CD8-positive, alpha-beta memory T cell (primary cell): ENCODE data around the gene EID2B. TPM values are rescaled to one million over a fixed set of nuclear protein-coding genes. Genes with fewer than 3 reads are reported as not detected.

Experiments
- CTCF ChIA-PET: fragments of 350-600 bp; sonication (Branson Sonifier 250); formaldehyde crosslinking; loops from one replicate; lab custom pipeline; 2021; ENCODE audit warnings: antibody characterized with exemption; lab: Charles Lee
- POLR2A ChIA-PET: fragments of 350-600 bp; sonication (Branson Sonifier 250); formaldehyde crosslinking; loops from one replicate; lab custom pipeline; 2021; ENCODE audit warnings: antibody characterized with exemption; lab: Charles Lee
- DNase-seq, 5 donors: peaks; one replicate each; pipeline versions ENCODE4 v3.0.0 to v3.0.0-alpha.2; 2020 to 2022; ENCODE audit warnings: mixed read lengths in 1 of 5
- H3K27ac ChIP-seq: one replicate; pipeline ENCODE4 v1.7.0; 2013; ENCODE audit warnings: low read depth, mild to moderate bottlenecking, low read length, moderate library complexity
- H3K27me3 ChIP-seq: 2 replicates; pipeline ENCODE4 v1.7.0; 2013; ENCODE audit warnings: low read length, mild to moderate bottlenecking; ENCODE audit not compliant: insufficient read depth, poor library complexity, severe bottlenecking
- H3K36me3 ChIP-seq: 2 replicates; pipeline ENCODE4 v1.7.0; 2013; ENCODE audit warnings: mild to moderate bottlenecking, low read length, moderate library complexity; ENCODE audit not compliant: insufficient read depth
- H3K4me1 ChIP-seq: 2 replicates; pipeline ENCODE4 v1.7.0; 2013; ENCODE audit warnings: mild to moderate bottlenecking, low read length, moderate library complexity; ENCODE audit not compliant: insufficient read depth
- H3K4me3 ChIP-seq: 2 replicates; pipeline ENCODE4 v1.7.0; 2013; ENCODE audit warnings: mild to moderate bottlenecking, low read length
- H3K9me3 ChIP-seq: 2 replicates; pipeline ENCODE4 v1.7.0; 2013; ENCODE audit warnings: mild to moderate bottlenecking, low read length
- H3K27ac Mint-ChIP-seq, 8 donors: one replicate each; pipeline ENCODE4 v1.8.0; 2020 to 2021; ENCODE audit warnings: mixed read lengths in 8 of 8, mild to moderate bottlenecking in 6 of 8, inconsistent platforms in 3 of 8, moderate library complexity in 3 of 8
- H3K27me3 Mint-ChIP-seq, 2 donors: one replicate each; pipeline ENCODE4 v1.8.0; 2020 to 2021; ENCODE audit warnings: mixed read lengths in 2 of 2, mild to moderate bottlenecking in 1 of 2, moderate library complexity in 1 of 2
- H3K36me3 Mint-ChIP-seq, 3 donors: one replicate each; pipeline ENCODE4 v1.8.0; 2020 to 2021; ENCODE audit warnings: mixed read lengths in 3 of 3, inconsistent platforms in 1 of 3, mild to moderate bottlenecking in 1 of 3
- H3K4me1 Mint-ChIP-seq, 3 donors: one replicate each; pipeline ENCODE4 v1.8.0; 2020 to 2021; ENCODE audit warnings: mixed read lengths in 3 of 3, inconsistent platforms in 1 of 3, mild to moderate bottlenecking in 1 of 3
- H3K4me3 Mint-ChIP-seq, 7 donors: one replicate each; pipeline ENCODE4 v1.8.0; 2020 to 2021; ENCODE audit warnings: mixed read lengths in 7 of 7, mild to moderate bottlenecking in 6 of 7, moderate library complexity in 4 of 7, inconsistent platforms in 2 of 7
- H3K9me3 Mint-ChIP-seq, 5 donors: one replicate each; pipeline ENCODE4 v1.8.0; 2020 to 2022; ENCODE audit warnings: mixed read lengths in 5 of 5, mild to moderate bottlenecking in 3 of 5, moderate library complexity in 2 of 5, inconsistent platforms in 1 of 5
- polyA plus RNA-seq: library from polyadenylated mRNA; unstranded; fragments of 300-500 nt; fragmentation: Illumina TruSeq; gene quantifications from one replicate; pipeline ENCODE4 v1.2.3, GENCODE V29; 2021
- total RNA-seq, 2 experiments: library from RNA; stranded (reverse); gene quantifications; one replicate each; pipeline ENCODE4 v1.2.3, GENCODE V29; 2021

EID2B gene, protein sequence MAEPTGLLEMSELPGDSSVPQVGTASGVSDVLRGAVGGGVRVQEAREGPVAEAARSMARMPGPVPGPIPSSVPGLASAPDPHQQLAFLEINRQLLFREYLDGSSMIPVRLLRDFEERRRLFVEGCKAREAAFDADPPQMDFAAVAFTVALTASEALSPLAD
- 1 to 10 TPM; 3.4 to 3.7 TPM for total RNA-seq
- polyA plus RNA-seq, result 8.5 TPM

DNA sequence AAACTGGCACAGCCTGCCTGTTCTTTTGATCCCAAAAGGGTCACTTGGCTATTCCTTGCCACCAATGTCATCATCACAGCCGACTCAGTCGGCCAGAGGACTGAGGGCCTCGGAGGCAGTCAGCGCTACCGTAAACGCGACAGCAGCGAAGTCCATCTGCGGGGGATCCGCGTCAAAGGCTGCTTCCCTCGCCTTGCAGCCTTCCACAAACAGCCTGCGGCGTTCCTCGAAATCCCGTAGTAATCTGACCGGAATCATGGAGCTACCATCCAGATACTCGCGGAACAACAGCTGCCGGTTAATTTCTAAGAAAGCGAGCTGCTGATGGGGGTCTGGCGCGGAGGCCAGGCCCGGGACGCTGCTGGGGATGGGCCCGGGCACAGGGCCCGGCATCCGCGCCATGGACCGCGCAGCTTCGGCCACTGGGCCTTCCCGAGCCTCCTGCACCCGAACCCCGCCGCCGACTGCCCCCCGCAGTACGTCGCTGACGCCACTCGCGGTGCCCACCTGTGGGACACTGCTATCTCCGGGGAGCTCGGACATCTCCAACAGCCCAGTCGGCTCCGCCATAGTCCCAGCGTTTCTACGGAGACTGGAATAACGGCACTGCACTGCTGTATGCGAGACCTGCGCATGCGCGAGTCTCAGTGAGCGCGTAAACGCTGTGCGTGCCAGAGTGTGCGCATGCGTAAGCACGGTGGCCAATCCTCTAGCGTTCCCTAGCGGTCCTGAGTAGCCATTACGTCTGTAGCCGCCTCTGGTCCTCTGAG is at the start of gene EID2B:
EID2B (minus strand) TSS at position 620 of the 770 bp plus-strand sequence; CDS start at position 570, 50 bp downstream.
- H3K4me3 ChIP-seq, result peak within 1 kb of the TSS; percentile 95
- Mint-ChIP-seq H3K4me1 (peaks cover 25 to 44% (median 39%) of the 10 kb centered on the region in 3 donors), H3K4me3 (peak within 1 kb of the TSS; percentile 89 to 100 (median 93)), H3K9me3 (no peaks in the 10 kb centered on the region), H3K36me3 (peaks cover 0 to 11% (median 0%) of the 10 kb centered on the region in 3 donors), H3K27me3 (peaks cover 0 to 2% of the 10 kb centered on the region in 2 donors), H3K27ac (peak within 1 kb of the TSS; percentile 79 to 96 (median 92))
- ChIA-PET CTCF (interaction anchor here (0.7 to 3.2 kb wide), 18 partner anchors 9 to 423 kb away, joined by 3 to 22 read pairs (median 6); partner anchors contain the start of genes DLL3, MED29, PAF1 and PLEKHG2), POLR2A (interaction anchor here (0.6 to 1.6 kb wide), 6 partner anchors 52 to 142 kb away, joined by 3 to 9 read pairs (median 3); partner anchors contain the start of genes MED29, PAF1, RPS16 and SUPT5H)
- no peaks in the 10 kb centered on the region for H3K36me3 ChIP-seq
- no peaks in the 10 kb centered on the region for H3K27me3 ChIP-seq
- peaks cover 14% of the 10 kb centered on the region for H3K4me1 ChIP-seq
- peak; percentile 91 to 97 (median 93) for DNase-seq
- H3K9me3 ChIP-seq, result no peaks in the 10 kb centered on the region
- peak within 1 kb of the TSS; percentile 73 for H3K27ac ChIP-seq

DNA sequence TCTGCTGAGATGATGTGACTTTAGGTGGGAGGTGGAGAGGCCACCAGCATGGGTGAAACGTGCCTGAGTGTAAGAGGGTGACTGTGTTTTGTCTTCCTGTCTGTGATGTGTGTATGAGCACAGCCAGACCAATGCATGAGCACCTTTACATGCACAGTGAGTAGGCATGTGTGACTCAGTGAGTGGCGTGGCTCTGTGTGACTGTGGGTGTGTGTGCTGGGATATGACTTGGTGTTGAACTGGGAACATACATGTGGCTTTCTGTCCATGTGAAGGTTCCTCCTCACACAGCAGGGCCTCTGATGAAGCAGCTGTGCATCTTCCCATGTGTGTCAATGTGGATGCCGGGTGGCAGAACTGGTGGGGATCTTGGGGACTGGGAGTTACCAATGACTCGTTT is 49.8 kb upstream of the EID2B start:
- Histone ChIP-seq H3K9me3 (no peaks in the 10 kb centered on the region), H3K4me1 (no peaks in the 10 kb centered on the region), H3K36me3 (no peaks in the 10 kb centered on the region), H3K4me3 (no peak overlapping the region), H3K27me3 (peaks cover 4% of the 10 kb centered on the region), H3K27ac (no peak overlapping the region)
- CTCF ChIA-PET, result no interaction called here
- DNase-seq, result no peak
- Mint-ChIP-seq H3K36me3 (no peaks in the 10 kb centered on the region), H3K4me3 (no peak overlapping the region), H3K9me3 (peaks cover 7 to 13% (median 11%) of the 10 kb centered on the region in 5 donors), H3K27ac (no peak overlapping the region), H3K4me1 (no peaks in the 10 kb centered on the region), H3K27me3 (peaks cover 28 to 41% of the 10 kb centered on the region in 2 donors)
- POLR2A ChIA-PET, result no interaction called here

DNA sequence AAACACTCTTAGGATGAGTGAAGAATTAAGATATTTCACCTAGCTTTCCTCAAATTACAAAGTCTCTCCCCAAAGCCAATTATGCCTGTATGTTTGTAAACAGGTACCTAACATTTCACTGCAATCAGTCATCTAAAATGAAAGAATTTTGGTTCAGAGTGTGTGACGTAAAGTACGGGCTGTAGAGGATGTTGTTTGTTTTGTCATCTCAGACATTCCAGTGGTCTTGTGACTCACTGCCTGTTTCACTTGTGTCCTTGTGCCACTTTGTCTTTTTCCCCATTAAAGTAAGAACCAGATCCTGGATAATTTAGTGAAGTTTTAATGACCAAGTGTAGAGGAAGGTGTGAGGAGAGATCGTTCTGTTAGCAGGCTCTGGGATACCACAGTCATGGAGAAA is 36.0 kb upstream of the EID2B start:
- peaks cover 10 to 23% of the 10 kb centered on the region in 2 donors for H3K27me3 Mint-ChIP-seq
- CTCF ChIA-PET, result no interaction called here
- Histone ChIP-seq H3K4me1 (no peaks in the 10 kb centered on the region), H3K4me3 (no peak overlapping the region), H3K36me3 (no peaks in the 10 kb centered on the region), H3K9me3 (no peaks in the 10 kb centered on the region), H3K27me3 (peaks cover 3% of the 10 kb centered on the region), H3K27ac (no peak overlapping the region)
- H3K9me3 Mint-ChIP-seq, result peaks cover 2 to 10% (median 8%) of the 10 kb centered on the region in 5 donors
- POLR2A ChIA-PET, result no interaction called here
- no peak overlapping the region for H3K27ac Mint-ChIP-seq
- no peak overlapping the region for H3K4me3 Mint-ChIP-seq
- H3K36me3 Mint-ChIP-seq, result peaks cover 0 to 7% (median 0%) of the 10 kb centered on the region in 3 donors
- DNase-seq, result no peak
- H3K4me1 Mint-ChIP-seq, result no peaks in the 10 kb centered on the region

DNA sequence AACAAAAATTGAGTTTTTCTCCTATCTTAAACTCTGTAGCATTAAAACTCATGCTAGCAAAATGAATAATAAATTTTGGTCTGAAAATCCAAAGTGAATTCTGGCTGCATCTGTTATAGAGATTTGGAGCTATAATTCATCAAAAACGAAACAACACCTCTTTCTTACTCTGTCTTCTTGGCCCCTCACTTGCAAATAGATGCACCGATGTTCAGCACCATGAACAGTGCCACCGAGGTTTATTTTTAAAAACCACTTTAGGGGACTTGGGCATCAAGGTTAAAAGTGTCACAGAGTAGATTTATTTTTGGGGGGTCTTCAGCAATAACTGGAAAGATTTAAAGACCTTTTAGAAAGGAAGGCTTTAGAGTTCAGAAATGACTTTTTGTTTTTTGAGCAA is 33.4 kb upstream of the EID2B start:
- Histone ChIP-seq H3K4me3 (no peak overlapping the region), H3K9me3 (no peaks in the 10 kb centered on the region), H3K4me1 (no peaks in the 10 kb centered on the region), H3K36me3 (no peaks in the 10 kb centered on the region), H3K27me3 (peaks cover 2% of the 10 kb centered on the region), H3K27ac (no peak overlapping the region)
- Mint-ChIP-seq H3K36me3 (no peaks in the 10 kb centered on the region), H3K27ac (no peak overlapping the region), H3K4me1 (no peaks in the 10 kb centered on the region), H3K27me3 (peaks cover 4% of the 10 kb centered on the region in 2 donors), H3K9me3 (no peaks in the 10 kb centered on the region), H3K4me3 (no peak overlapping the region)
- no peak for DNase-seq
- CTCF ChIA-PET, result no interaction called here
- POLR2A ChIA-PET, result no interaction called here

DNA sequence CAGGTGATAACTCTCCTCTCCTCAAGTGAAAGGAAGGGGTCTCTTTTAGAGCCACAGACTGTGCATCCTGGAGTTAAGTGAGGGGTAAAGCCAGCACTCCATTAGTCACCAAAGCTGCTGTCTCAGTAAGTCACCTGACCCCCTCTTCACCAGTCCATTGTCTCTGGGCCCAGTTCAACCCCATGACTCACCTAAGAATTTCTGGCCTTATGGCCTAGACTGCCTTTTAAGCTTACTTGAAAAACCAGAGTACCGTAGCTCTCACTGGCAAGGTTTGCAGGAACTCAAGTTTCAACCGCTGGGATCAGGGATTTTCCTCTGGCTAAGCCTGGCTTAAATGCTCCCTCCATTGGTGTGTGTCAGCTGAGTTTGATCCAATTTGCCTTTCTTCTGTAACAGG is 30.8 kb upstream of the EID2B start:
- Mint-ChIP-seq H3K27me3 (peaks cover 0 to 3% of the 10 kb centered on the region in 2 donors), H3K4me3 (no peak overlapping the region), H3K27ac (peak overlapping the region in 1 of 8 donors; percentile 11), H3K4me1 (peaks cover 7 to 11% (median 10%) of the 10 kb centered on the region in 3 donors), H3K9me3 (no peaks in the 10 kb centered on the region), H3K36me3 (no peaks in the 10 kb centered on the region)
- POLR2A ChIA-PET, result interaction anchor here (0.6 kb wide), 1 partner anchor 25 kb away, joined by 6 read pairs; no protein-coding TSS in a partner anchor
- Histone ChIP-seq H3K27me3 (no peaks in the 10 kb centered on the region), H3K27ac (no peak overlapping the region), H3K4me1 (peaks cover 10% of the 10 kb centered on the region), H3K9me3 (no peaks in the 10 kb centered on the region), H3K36me3 (no peaks in the 10 kb centered on the region), H3K4me3 (no peak overlapping the region)
- no peak for DNase-seq
- CTCF ChIA-PET, result interaction anchor here (1.3 kb wide), 1 partner anchor 12 kb away, joined by 6 read pairs; no protein-coding TSS in a partner anchor

DNA sequence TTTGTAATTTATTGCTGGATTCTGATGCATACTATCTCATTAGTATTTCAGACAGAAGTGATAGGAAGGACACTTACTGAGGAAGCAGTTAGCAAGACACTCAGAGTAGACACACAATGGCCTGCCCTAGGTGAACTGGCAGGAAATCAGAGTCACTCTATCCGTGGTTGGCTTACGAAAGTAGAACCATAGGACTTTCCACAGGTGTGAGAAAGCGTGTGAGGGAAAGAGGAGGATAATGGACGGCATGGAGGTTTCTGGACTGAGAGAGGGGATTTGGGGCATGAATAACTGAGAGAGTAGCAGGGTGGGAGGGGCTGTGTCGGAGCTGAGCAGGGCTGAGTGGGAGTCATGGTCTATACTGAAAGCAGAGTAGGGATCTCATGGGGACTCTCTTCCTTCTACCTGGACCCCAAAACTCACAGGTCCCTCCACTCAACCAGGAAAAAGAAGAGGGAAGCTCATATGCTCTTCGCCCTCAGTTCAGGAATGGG is 26.0 kb upstream of the EID2B start:
- Mint-ChIP-seq H3K9me3 (no peaks in the 10 kb centered on the region), H3K4me1 (peaks cover 18 to 25% (median 23%) of the 10 kb centered on the region in 3 donors), H3K36me3 (peaks cover 0 to 1% (median 0%) of the 10 kb centered on the region in 3 donors), H3K27ac (peak overlapping the region; percentile 51 to 99 (median 90)), H3K4me3 (peak overlapping the region; percentile 39 to 87 (median 82)), H3K27me3 (peaks cover under 1 to 2% of the 10 kb centered on the region in 2 donors)
- Histone ChIP-seq H3K4me3 (peak overlapping the region; percentile 54), H3K4me1 (peaks cover 19% of the 10 kb centered on the region), H3K9me3 (no peaks in the 10 kb centered on the region), H3K27me3 (no peaks in the 10 kb centered on the region), H3K27ac (peak overlapping the region; percentile 35), H3K36me3 (no peaks in the 10 kb centered on the region)
- CTCF ChIA-PET, result no interaction called here
- POLR2A ChIA-PET, result interaction anchor here (0.5 kb wide), 1 partner anchor 862 kb away, joined by 3 read pairs; no protein-coding TSS in a partner anchor
- DNase-seq, result peak in 1 of 5 donors; percentile 7

DNA sequence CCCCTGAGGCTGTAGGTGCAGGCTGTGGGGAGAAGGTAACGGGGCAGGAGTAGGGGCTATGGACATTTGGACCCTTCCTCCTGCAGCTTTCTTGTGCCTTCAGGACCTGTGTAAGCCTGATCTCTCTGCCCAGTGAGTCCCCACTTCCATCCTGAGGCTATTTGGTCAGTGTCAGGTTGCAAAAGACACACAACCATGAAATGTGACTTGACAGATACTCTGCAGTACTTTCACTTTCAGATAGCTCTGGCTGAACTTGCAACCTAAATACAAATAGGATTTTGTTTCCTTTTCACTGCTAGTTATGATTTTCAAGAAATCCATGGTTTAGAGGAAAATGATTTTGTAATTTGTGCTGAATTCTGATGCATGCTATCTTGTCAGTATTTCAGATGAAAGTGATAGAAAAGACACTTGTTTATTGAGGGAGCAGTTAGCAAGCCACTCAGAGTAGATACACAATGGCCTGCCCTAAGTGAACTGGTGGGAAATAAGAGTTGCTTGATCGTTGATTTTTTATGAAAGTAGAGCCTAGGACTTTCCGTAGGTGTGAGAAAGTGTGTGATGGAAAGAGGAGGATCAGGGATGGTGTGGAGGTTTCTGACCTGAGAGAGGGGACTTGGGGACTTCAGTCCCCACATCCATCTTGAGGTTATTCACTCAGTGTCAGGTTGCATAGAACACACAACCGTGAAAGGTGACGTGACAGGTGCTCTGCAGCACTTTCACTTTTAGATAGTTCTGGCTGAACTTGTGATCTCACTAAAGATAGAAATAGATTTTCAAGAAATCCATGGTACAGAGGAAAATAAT is 25.4 kb upstream of the EID2B start:
- Mint-ChIP-seq H3K4me1 (peaks cover 18 to 25% (median 23%) of the 10 kb centered on the region in 3 donors), H3K9me3 (no peaks in the 10 kb centered on the region), H3K36me3 (peaks cover 0 to 1% (median 0%) of the 10 kb centered on the region in 3 donors), H3K4me3 (peak overlapping the region; percentile 39 to 87 (median 82)), H3K27ac (peak overlapping the region; percentile 51 to 99 (median 90)), H3K27me3 (peaks cover 2 to 5% of the 10 kb centered on the region in 2 donors)
- peak in 2 of 5 donors; percentile 13 to 21 for DNase-seq
- Histone ChIP-seq H3K27ac (peak overlapping the region; percentile 35), H3K4me1 (peaks cover 19% of the 10 kb centered on the region), H3K9me3 (no peaks in the 10 kb centered on the region), H3K4me3 (peak overlapping the region; percentile 54), H3K27me3 (no peaks in the 10 kb centered on the region), H3K36me3 (no peaks in the 10 kb centered on the region)
- POLR2A ChIA-PET, result interaction anchor here (0.6 kb wide), 1 partner anchor 125 kb away, joined by 3 read pairs; no protein-coding TSS in a partner anchor
- CTCF ChIA-PET, result no interaction called here
